IMR-90 (cell line): Measurements from ENCODE around the gene SNAPC1. TPM values are rescaled to one million over a fixed set of nuclear protein-coding genes. Genes with fewer than 3 reads are reported as not detected.
A peak's percentile ranks its signal among the peaks of the same experiment; 100 is the strongest.

Source experiments
- ATAC-seq: fragments of 200-7000 bp; cut with Tn5 transposase; 2 replicates; pipeline ENCODE4 v1.9.1; 2020; ENCODE audit warnings: low read depth, mild to moderate bottlenecking, moderate library complexity
- BruUV-seq: library from RNA; stranded (reverse); fragments of 400-500 nt; replicated peaks from 2 replicates; lab custom pipeline; 2021; lab: Mats Ljungman, UMichigan
- CTCF ChIA-PET: fragments of 300-600 bp; formaldehyde crosslinking; extraction: SDS; loops from one replicate; lab custom pipeline; 2021; ENCODE audit warnings: antibody characterized with exemption; lab: Yijun Ruan, JAX
- POLR2A ChIA-PET: fragments of 300-600 bp; sonication (Branson Sonifier 250); formaldehyde crosslinking; loops from one replicate; lab custom pipeline; 2022; ENCODE audit warnings: antibody characterized with exemption; ENCODE audit not compliant: unreplicated experiment; lab: Charles Lee
- DNase-seq: peaks from one replicate; pipeline ENCODE4 v3.0.0; 2013
- H2AFZ ChIP-seq: replicated peaks from 2 replicates; pipeline ENCODE3; 2013; ENCODE audit warnings: low read length, mild to moderate bottlenecking; ENCODE audit not compliant: poor library complexity
- H2AK5ac ChIP-seq: 2 replicates; pipeline ENCODE4 v1.6.1; 2013; ENCODE audit warnings: low read depth, low read length, inconsistent platforms
- H2AK9ac ChIP-seq: replicated peaks from 2 replicates; pipeline ENCODE3; 2013; ENCODE audit warnings: mild to moderate bottlenecking, low read depth, low read length, moderate library complexity; ENCODE audit not compliant: poor library complexity
- H2BK120ac ChIP-seq: 2 replicates; pipeline ENCODE4 v1.6.1; 2013; ENCODE audit warnings: low read depth, low read length, inconsistent platforms
- H2BK15ac ChIP-seq: 3 replicates; pipeline ENCODE4 v1.6.1; 2013; ENCODE audit warnings: low read depth, low read length, inconsistent platforms
- H2BK20ac ChIP-seq: 2 replicates; pipeline ENCODE4 v1.6.1; 2013; ENCODE audit warnings: low read depth, mild to moderate bottlenecking, inconsistent platforms, low read length, moderate library complexity
- H2BK5ac ChIP-seq: 2 replicates; pipeline ENCODE4 v1.6.1; 2013; ENCODE audit warnings: mild to moderate bottlenecking, low read depth, low read length, inconsistent platforms; ENCODE audit not compliant: poor library complexity, severe bottlenecking
- H3K14ac ChIP-seq: replicated peaks from 2 replicates; pipeline ENCODE4 v1.6.1; 2013; ENCODE audit warnings: low read depth, low read length, inconsistent platforms
- H3K18ac ChIP-seq: 2 replicates; pipeline ENCODE4 v1.6.1; 2013; ENCODE audit warnings: low read depth, low read length, control low read depth
- H3K23ac ChIP-seq: 2 replicates; pipeline ENCODE4 v1.6.1; 2013; ENCODE audit warnings: low read depth, low read length, inconsistent platforms
- H3K27ac ChIP-seq: 2 replicates; pipeline ENCODE4 v1.5.1; 2013; ENCODE audit warnings: mild to moderate bottlenecking, control low read depth, low read length; ENCODE audit not compliant: insufficient read depth
- H3K27me3 ChIP-seq: 2 replicates; pipeline ENCODE4 v1.6.1; 2013; ENCODE audit warnings: low read length; ENCODE audit not compliant: control insufficient read depth, insufficient read depth
- H3K36me3 ChIP-seq: 2 replicates; pipeline ENCODE4 v1.6.1; 2013; ENCODE audit warnings: low read length, mixed read lengths; ENCODE audit not compliant: control insufficient read depth, insufficient read depth
- H3K4ac ChIP-seq: 2 replicates; pipeline ENCODE4 v1.6.1; 2013; ENCODE audit warnings: low read depth, low read length, inconsistent platforms
- H3K4me1 ChIP-seq: 2 replicates; pipeline ENCODE4 v1.6.1; 2013; ENCODE audit warnings: low read length, mixed read lengths; ENCODE audit not compliant: control insufficient read depth, insufficient read depth
- H3K4me2 ChIP-seq: 2 replicates; pipeline ENCODE4 v1.6.1; 2013; ENCODE audit warnings: low read depth, mild to moderate bottlenecking, control low read depth, low read length, moderate library complexity
- H3K4me3 ChIP-seq: 2 replicates; pipeline ENCODE4 v1.5.1; 2013; ENCODE audit warnings: low read depth, mild to moderate bottlenecking, control low read depth, low read length, moderate library complexity; ENCODE audit not compliant: insufficient read depth
- H3K56ac ChIP-seq: 2 replicates; pipeline ENCODE4 v1.6.1; 2013; ENCODE audit warnings: low read length, inconsistent platforms; ENCODE audit not compliant: insufficient read depth; ENCODE audit errors: extremely low read depth
- H3K79me1 ChIP-seq, 2 experiments: 2 replicates each; pipeline ENCODE4 v1.6.1; 2013; ENCODE audit warnings: low read length in 2 of 2, inconsistent platforms in 1 of 2, low read depth in 1 of 2
- H3K9ac ChIP-seq: 2 replicates; pipeline ENCODE4 v1.6.1; 2013; ENCODE audit warnings: low read depth, low read length, control low read depth
- H3K9me1 ChIP-seq: 2 replicates; pipeline ENCODE4 v1.6.1; 2013; ENCODE audit warnings: low read length, inconsistent platforms; ENCODE audit not compliant: insufficient read depth
- H3K9me3 ChIP-seq: 2 replicates; pipeline ENCODE4 v1.6.1; 2013; ENCODE audit warnings: low read length; ENCODE audit not compliant: control insufficient read depth, insufficient read depth
- H4K20me1 ChIP-seq: 2 replicates; pipeline ENCODE4 v1.6.1; 2013; ENCODE audit warnings: low read length, inconsistent platforms; ENCODE audit not compliant: insufficient read depth
- H4K5ac ChIP-seq: 2 replicates; pipeline ENCODE4 v1.6.1; 2013; ENCODE audit warnings: mild to moderate bottlenecking, low read depth, low read length, control low read depth
- H4K8ac ChIP-seq, 2 experiments: 2 replicates each; pipeline ENCODE4 v1.6.1; 2013; ENCODE audit warnings: low read depth in 2 of 2, low read length in 2 of 2, control low read depth in 1 of 2, inconsistent platforms in 1 of 2
- H4K91ac ChIP-seq: 2 replicates; pipeline ENCODE4 v1.6.1; 2013; ENCODE audit warnings: low read depth, low read length, inconsistent platforms; ENCODE audit not compliant: insufficient read depth
- BHLHE40 ChIP-seq: fragments of 150-350 bp; IDR thresholded peaks from 2 replicates; pipeline ENCODE4 v1.6.1; 2016; ENCODE audit warnings: mild to moderate bottlenecking, low read depth, low read length
- CEBPB ChIP-seq: IDR thresholded peaks from 2 replicates; pipeline ENCODE4 v1.6.1; 2012; ENCODE audit warnings: low read depth, low read length, improper control_type of control experiment
- CHD1 ChIP-seq: IDR thresholded peaks from 2 replicates; pipeline ENCODE4 v1.6.1; 2012; ENCODE audit warnings: low read depth, low read length, improper control_type of control experiment
- CTCF ChIP-seq: conservative IDR thresholded peaks from 2 replicates; pipeline ENCODE4 v1.5.1; 2012; ENCODE audit warnings: mild to moderate bottlenecking, low read depth, low read length, improper control_type of control experiment
- ELK1 ChIP-seq: fragments of 150-350 bp; IDR thresholded peaks from 2 replicates; pipeline ENCODE4 v1.6.1; 2016; ENCODE audit warnings: low read depth, mild to moderate bottlenecking, low read length, moderate library complexity, borderline replicate concordance
- FOS ChIP-seq: fragments of 150-350 bp; IDR thresholded peaks from 2 replicates; pipeline ENCODE4 v1.6.1; 2016; ENCODE audit warnings: low read depth, low read length
- MAFK ChIP-seq: IDR thresholded peaks from 2 replicates; pipeline ENCODE4 v1.6.1; 2012; ENCODE audit warnings: low read depth, low read length, improper control_type of control experiment
- MAZ ChIP-seq: IDR thresholded peaks from 2 replicates; pipeline ENCODE4 v1.6.1; 2012; ENCODE audit warnings: low read depth, mild to moderate bottlenecking, low read length, improper control_type of control experiment, moderate library complexity, borderline replicate concordance
- MXI1 ChIP-seq: IDR thresholded peaks from 2 replicates; pipeline ENCODE4 v1.6.1; 2012; ENCODE audit warnings: low read depth, mild to moderate bottlenecking, low read length, moderate library complexity, borderline replicate concordance
- NFE2L2 ChIP-seq: fragments of 150-350 bp; IDR thresholded peaks from 2 replicates; pipeline ENCODE4 v1.6.1; 2016; ENCODE audit warnings: low read depth, mild to moderate bottlenecking, low read length
- RAD21 ChIP-seq: IDR thresholded peaks from 2 replicates; pipeline ENCODE4 v1.6.1; 2012; ENCODE audit warnings: low read length, improper control_type of control experiment
- RCOR1 ChIP-seq: IDR thresholded peaks from 2 replicates; pipeline ENCODE4 v1.6.1; 2012; ENCODE audit warnings: mild to moderate bottlenecking, low read length, improper control_type of control experiment; ENCODE audit not compliant: insufficient replicate concordance
- RFX5 ChIP-seq: IDR thresholded peaks from 2 replicates; pipeline ENCODE4 v1.8.0; 2012; ENCODE audit warnings: low read depth, mild to moderate bottlenecking, low read length, moderate library complexity
- SMC3 ChIP-seq: fragments of 150-350 bp; IDR thresholded peaks from 2 replicates; pipeline ENCODE4 v1.6.1; 2016; ENCODE audit warnings: low read depth, mild to moderate bottlenecking, antibody characterized with exemption, low read length, moderate library complexity
- USF2 ChIP-seq: fragments of 150-350 bp; IDR thresholded peaks from 2 replicates; pipeline ENCODE4 v1.6.1; 2017; ENCODE audit warnings: mild to moderate bottlenecking, antibody characterized with exemption, low read length, low read depth
- WGBS, 2 experiments: methylation state at CpG; one replicate each; pipeline versions ENCODE4 v1.1.5 to v1.1.7; 2013; ENCODE audit warnings: missing lambda C conversion rate in 2 of 2; ENCODE audit not compliant: insufficient read length in 1 of 2; ENCODE audit errors: extremely low coverage in 2 of 2; 5-methylcytosine and 5-hydroxymethylcytosine counted together
- dilution Hi-C: fragments of 300-500 bp; cut with HindIII; formaldehyde crosslinking; loops from one replicate; pipeline ENCODE4 v1.14.3; 2018; ENCODE audit warnings: low sequenced_read_pairs; ENCODE audit not compliant: unreplicated experiment
- in situ Hi-C: fragments of 300-500 bp; cut with MboI; formaldehyde crosslinking; loops from 3 replicates; pipeline ENCODE4 v1.14.3; 2019; ENCODE audit warnings: low sequenced_read_pairs, inconsistent platforms, mixed read lengths
- intact Hi-C: fragments of 100-400 bp; cut with micrococcal nuclease; formaldehyde crosslinking; loops from 2 replicates; pipeline ENCODE4 v1.10.0; 2022
- polyA plus RNA-seq, 3 experiments: library from polyadenylated mRNA; depleted of rRNA; stranded (reverse); fragments of >200 nt; gene quantifications; 2 replicates each; pipeline ENCODE4 v1.2.3, GENCODE V29; 2012; ENCODE audit warnings: low replicate concordance in 1 of 3
- total RNA-seq: library from RNA; depleted of rRNA; stranded (reverse); fragments of >200 nt; gene quantifications from 2 replicates; pipeline ENCODE4 v1.2.3, GENCODE V29; 2012

Gene SNAPC1
- total and polyA plus RNA-seq, 2 of the 4 experiments (the other 2 are of a cell fraction): 7.7 to 9.3 TPM

GRCh38 chr14:61713724-61714437 lies 48.3 kb upstream of the SNAPC1 start:
- H3K9ac ChIP-seq: no peak overlapping the region
- no peak overlapping the region; the same call in 1 of the 2 replicates for H4K5ac ChIP-seq
- H3K4me3 ChIP-seq: no peak overlapping the region
- H2BK20ac ChIP-seq: no peak overlapping the region
- peaks cover 89% of the 10 kb centered on the region for H4K20me1 ChIP-seq
- H2BK15ac ChIP-seq: no peak overlapping the region
- no peak overlapping the region for H3K14ac ChIP-seq
- ChIA-PET CTCF (no interaction called here), POLR2A (no interaction called here)
- no peaks in the 10 kb centered on the region for H3K27me3 ChIP-seq
- H3K23ac ChIP-seq: no peak overlapping the region
- dilution Hi-C loops: loop anchor here (25.0 kb wide), 1 partner anchor 252 kb away; no protein-coding TSS in a partner anchor
- ATAC-seq (no peak), DNase-seq (no peak)
- no peak overlapping the region for H3K18ac ChIP-seq
- no peak overlapping the region for H2AK5ac ChIP-seq
- WGBS, 2 experiments: no CpG with 5 or more reads among the region's 4 CpGs
- H3K4me1 ChIP-seq: peaks cover 20% of the 10 kb centered on the region
- H3K56ac ChIP-seq: no peak overlapping the region
- 0 out of 2 replicates have a peak overlapping the region, but pooled peaks have one; percentile 19 for H3K27ac ChIP-seq
- no peak overlapping the region for H4K8ac ChIP-seq
- intact Hi-C loops: no loop called here
- H3K9me3 ChIP-seq: no peaks in the 10 kb centered on the region
- no peaks in the 10 kb centered on the region; the same call in 1 of the 2 replicates for H3K36me3 ChIP-seq
- no peak overlapping the region for H2AFZ ChIP-seq
- peaks cover 0 to 59% of the 10 kb centered on the region in 2 experiments; a peak in 2 of 4 replicates for H3K79me1 ChIP-seq
- peaks cover 12% of the 10 kb centered on the region for H3K9me1 ChIP-seq
- H2BK120ac ChIP-seq: no peak overlapping the region
- peak overlapping the region; percentile 58 for H3K4me2 ChIP-seq
- H2BK5ac ChIP-seq: no peak overlapping the region
- no peak overlapping the region for H4K91ac ChIP-seq
- no peak overlapping the region for H3K4ac ChIP-seq
- in situ Hi-C loops: no loop called here
- no TSS peak for BruUV-seq
- H2AK9ac ChIP-seq: no peak overlapping the region
- no peak for TF ChIP-seq ELK1
- no peak for TF ChIP-seq MAFK
- TF ChIP-seq CEBPB: no peak
- no peak for TF ChIP-seq CTCF
- no peak for TF ChIP-seq NFE2L2
- no peak for TF ChIP-seq MAZ
- no peak for TF ChIP-seq RFX5
- no peak for TF ChIP-seq BHLHE40
- TF ChIP-seq MXI1: no peak
- TF ChIP-seq FOS: no peak
- TF ChIP-seq USF2: no peak
- no peak for TF ChIP-seq RCOR1
- no peak for TF ChIP-seq CHD1
- no peak for TF ChIP-seq RAD21
- TF ChIP-seq SMC3: no peak
